Stimulated activated CD4-positive, alpha-beta T cell treated with anti-CD3 and anti-CD28 coated beads, Interleukin-12 subunit alpha, Interleukin-12 subunit beta, amount 100 ng/mL, for 24 hours (primary cell): ENCODE data around the gene PLD6.
"Not testable (repeated sequence)": the region's sequence is repeated elsewhere in the genome, so short reads cannot be mapped to it uniquely, and the experiment has no call there.

Source experiments
- DNase-seq, 2 experiments: peaks; one replicate each; pipeline ENCODE4 v3.0.0-alpha.2; 2020; ENCODE audit warnings: low read depth in 2 of 2

PLD6 gene

GRCh38 chr17:17177176-17177575, 29.0 kb downstream of the PLD6 start:
- DNase-seq: no peak

- no peak for DNase-seq
These were observed 29.8 kb downstream of the PLD6 start for GRCh38 chr17:17176341-17176740.

- no peak for DNase-seq
These were observed 30.2 kb downstream of the PLD6 start for GRCh38 chr17:17175917-17176316.

GRCh38 chr17:17175340-17175739, 30.8 kb downstream of the PLD6 start:
- no peak for DNase-seq

DNA sequence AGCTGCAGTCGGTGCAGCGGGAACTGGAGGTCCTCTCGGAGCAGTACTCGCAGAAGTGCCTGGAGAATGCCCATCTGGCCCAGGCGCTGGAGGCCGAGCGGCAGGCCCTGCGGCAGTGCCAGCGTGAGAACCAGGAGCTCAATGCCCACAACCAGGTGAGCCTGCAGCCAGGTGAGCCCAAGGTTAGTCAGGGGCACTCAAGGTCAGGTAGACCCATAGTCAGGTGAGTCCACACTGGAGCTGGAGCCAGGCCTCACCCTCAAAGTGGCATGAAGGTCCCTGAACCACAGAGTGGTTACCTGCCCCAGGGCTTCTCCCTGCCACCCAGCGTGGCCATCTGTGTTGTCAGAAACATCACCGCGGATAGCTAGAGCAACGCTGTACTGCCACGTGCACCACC, 32.2 kb downstream of the PLD6 start:
- DNase-seq: no peak

- DNase-seq: no peak
These were observed 33.1 kb downstream of the PLD6 start for GRCh38 chr17:17172990-17173389.

DNA sequence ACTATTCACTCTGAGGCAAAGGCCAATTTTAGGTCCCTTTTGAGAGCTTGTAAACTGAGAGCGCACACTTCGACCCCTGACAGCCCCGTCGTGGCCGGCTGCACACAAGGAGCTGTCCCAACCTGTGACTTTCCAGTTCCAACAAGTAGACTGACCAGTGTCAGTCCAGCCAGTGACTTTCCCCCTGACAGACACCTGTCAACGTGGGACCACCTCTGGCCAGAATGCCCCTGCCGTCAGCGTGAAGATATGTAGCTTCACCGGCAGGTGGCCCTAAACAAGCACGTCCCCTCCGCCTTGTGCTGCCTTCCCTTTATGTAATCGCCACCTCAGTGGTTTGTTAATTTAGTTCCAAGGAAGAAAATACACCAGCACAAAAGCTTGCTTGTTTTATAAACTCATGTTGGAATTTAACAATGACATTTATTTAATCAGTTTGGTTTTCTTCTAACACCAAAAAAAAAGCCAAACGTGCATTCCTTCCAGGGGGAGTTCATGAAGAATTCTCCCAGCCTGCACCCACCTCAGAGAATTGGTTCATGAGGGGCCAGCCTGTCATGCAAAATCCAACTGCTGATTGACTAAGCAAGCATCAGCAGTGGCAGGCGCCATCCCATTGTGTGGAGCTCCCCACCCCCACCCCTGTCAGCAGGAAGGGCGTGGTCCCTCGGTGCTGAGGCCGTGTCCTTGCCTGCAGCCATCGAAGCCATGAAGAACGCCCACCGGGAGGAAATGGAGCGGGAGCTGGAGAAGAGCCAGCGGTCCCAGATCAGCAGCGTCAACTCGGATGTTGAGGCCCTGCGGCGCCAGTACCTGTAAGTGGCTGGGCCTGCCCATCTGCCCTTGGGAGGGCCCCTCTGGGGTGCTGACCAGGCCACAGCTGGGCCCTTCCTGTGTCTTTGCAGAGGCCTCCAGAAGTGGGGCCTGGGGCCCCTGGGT, 33.9 kb downstream of the PLD6 start:
- no peak for DNase-seq

DNA sequence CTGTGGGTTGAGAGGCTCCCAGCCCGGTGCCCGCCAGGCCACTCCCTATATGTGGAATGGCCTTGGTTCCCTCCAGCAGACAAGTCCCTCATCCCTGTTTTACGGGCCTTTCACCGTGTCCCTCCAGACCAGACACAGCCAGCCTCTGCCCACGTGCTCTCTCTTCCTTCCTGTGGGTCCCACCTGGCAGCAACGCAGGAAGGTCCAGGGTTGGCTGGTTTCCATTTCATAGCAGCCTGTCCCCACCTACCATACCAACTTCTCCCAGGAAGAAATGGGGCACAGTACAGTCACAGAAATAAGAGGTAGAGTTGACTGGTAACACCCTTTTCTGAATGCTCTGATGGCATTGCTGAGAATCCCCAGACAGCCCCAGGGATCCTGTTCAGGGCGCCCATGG, 34.9 kb downstream of the PLD6 start:
- no peak for DNase-seq

DNA sequence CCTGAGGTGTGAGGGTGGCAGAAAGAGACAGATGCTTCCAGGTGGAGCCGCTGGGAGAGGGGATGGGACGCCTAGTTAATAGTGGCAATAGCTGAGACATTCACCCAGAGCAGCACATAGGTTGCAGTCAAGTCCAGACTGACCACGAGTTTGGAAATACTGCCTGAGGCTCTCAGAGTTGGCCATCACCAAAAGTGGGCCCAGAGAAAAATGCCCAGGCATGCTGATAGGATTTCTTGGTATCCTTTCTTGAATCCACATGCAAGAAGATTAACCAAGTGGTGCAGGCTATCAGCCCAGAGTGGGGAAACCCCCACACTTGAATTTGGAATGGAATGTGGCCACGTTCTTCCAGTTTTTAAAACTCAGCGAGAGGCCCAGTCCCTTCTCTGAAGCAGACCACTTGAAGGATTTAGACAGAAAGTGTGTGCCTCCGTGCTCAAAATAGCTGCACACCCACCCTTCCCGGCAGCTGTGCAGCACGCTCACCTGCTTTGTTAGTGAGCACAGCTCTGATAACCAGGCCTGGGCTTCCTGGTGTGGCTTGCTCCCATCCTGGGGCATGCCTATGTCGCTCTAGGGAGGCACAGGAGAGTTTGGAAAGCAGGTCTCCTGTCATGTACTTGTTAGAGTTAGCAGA, 35.7 kb downstream of the PLD6 start:
- DNase-seq: no peak

GRCh38 chr17:17169396-17169795, 36.7 kb downstream of the PLD6 start:
- no peak for DNase-seq

GRCh38 chr17:17168401-17168800, 37.7 kb downstream of the PLD6 start:
- DNase-seq: no peak

DNA sequence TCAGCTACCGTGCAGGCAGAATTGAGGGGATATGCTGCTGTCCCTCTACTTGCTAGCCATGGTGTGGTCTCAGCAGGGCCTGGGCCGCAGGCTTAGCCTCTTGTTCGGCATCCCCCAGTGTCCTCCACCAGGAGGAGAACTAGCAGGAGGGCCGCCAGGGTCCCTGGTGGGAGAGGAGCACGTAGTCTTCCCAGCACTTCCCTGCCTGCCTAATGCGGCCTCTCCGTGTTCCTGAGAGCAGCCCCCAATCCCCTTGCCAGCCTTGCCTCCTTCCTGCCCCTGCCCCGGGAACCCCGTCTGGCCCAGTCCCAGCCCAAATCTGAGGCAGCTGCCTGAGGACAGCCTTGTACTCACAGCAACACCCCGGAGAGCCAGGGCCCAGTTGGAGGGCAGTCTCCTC, 38.1 kb downstream of the PLD6 start:
- DNase-seq: no peak

GRCh38 chr17:17167356-17167755, 38.8 kb downstream of the PLD6 start:
- DNase-seq: no peak

- DNase-seq: no peak
These were observed 39.7 kb downstream of the PLD6 start for GRCh38 chr17:17166446-17166845.

GRCh38 chr17:17165666-17166308, 40.3 kb downstream of the PLD6 start:
- DNase-seq: no peak

DNA sequence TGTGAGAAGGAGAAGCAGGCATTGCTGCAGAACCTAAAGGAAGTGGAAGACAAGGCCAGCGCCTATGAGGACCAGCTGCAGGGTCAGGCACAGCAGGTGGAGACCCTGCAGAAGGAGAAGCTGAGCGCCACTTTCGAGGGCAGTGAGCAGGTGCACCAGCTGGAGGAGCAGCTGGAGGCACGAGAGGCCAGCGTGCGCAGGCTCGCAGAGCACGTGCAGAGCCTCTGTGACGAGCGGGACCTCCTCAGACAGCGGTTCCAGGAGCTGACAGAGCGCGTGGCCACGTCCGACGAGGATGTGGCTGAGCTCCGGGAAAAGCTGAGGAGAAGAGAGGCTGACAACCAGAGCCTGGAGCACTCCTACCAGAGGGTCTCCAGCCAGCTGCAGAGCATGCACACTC, 41.5 kb downstream of the PLD6 start:
- no peak for DNase-seq

- no peak for DNase-seq
These were observed 42.0 kb downstream of the PLD6 start for GRCh38 chr17:17164156-17164555.

GRCh38 chr17:17161759-17162158, 44.4 kb downstream of the PLD6 start:
- DNase-seq: no peak

GRCh38 chr17:17161121-17161520, 45.0 kb downstream of the PLD6 start:
- DNase-seq: no peak

GRCh38 chr17:17159571-17159970, 46.6 kb downstream of the PLD6 start:
- no peak for DNase-seq

DNA sequence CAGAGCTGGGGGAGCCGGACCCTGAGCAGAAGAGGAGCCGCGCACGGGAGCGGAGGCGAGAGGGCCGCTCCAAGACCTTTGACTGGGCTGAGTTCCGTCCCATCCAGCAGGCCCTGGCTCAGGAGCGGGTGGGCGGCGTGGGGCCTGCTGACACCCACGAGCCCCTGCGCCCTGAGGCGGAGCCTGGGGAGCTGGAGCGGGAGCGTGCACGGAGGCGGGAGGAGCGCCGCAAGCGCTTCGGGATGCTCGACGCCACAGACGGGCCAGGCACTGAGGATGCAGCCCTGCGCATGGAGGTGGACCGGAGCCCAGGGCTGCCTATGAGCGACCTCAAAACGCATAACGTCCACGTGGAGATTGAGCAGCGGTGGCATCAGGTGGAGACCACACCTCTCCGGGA, 47.6 kb downstream of the PLD6 start:
- DNase-seq: not testable (repeated sequence)

DNA sequence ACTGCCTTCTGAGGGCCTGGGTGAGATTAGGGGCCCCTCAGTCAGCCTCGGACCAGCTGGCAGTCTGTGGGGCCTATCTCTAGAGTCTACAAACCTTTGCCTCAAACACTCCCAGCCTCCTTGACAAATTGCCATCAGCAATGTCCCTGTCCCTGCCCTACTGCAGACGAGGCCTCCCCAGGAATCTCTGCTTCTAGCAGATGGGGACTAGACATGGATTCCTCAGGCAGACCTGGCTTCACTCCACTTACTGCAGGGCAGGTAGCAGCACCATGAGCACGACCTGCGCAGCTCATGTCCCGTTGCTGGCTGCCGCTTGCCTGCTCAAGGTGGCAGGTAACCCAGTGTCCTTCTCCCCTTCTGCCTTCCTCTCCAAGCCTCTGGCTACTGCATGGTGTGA, 49.1 kb downstream of the PLD6 start:
- DNase-seq: no peak

DNA sequence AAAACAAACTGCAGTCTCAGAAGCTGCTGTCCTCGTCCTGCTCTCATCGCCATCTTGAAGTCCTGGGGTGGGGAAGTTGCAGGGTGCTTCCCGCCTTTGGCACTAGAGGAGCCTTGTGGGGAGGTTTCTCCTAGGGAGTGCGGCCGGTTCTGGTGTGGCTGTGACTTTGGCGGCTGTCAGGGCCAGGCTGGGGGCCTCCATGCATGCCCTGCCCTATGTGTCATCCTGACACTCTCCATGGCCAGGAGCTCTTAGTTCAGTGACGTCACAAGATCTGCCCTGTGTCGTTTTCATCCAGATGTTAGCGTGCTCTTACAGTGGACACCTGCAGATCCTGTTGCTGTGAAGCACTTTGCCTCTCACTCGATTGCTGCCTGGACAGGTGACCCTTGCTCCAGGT, 49.6 kb downstream of the PLD6 start:
- DNase-seq: no peak
